Measurements from ENCODE around the gene FAHD1. TPM values are rescaled to one million over a fixed set of nuclear protein-coding genes. Genes with fewer than 3 reads are reported as not detected.

FAHD1 gene
- total RNA-seq (10 to 100 TPM in 3 of 5 donors, 1 to 10 TPM in 2; 6.2 to 15.3 (median 11.2) TPM), total RNA-seq (10.4 to 31.3 (median 13.9) reads per million in 29 experiments)
- 12.3 TPM for total RNA-seq (2013)

GRCh38 chr16:1826691-1827573, at the start of gene FAHD1, which contains the start of gene HAGH:
FAHD1 (plus strand) TSS chr16:1827206; CDS start chr16:1827239, 33 bp downstream.
HAGH (minus strand) TSS chr16:1826825; CDS start chr16:1826787, 38 bp downstream.
- Mint-ChIP-seq H3K4me1 (peaks cover 33 to 56% (median 46%) of the 10 kb centered on the region in 3 donors), H3K27me3 (no peaks in the 10 kb centered on the region), H3K27ac (peak within 1 kb of the TSS; percentile 90 to 95), H3K4me3 (peak within 1 kb of the TSS; percentile 90 to 94 (median 93)), H3K9me3 (no peaks in the 10 kb centered on the region), H3K36me3 (peaks cover 3% of the 10 kb centered on the region)
- H3K4me1 ChIP-seq (ENCODE audit: control insufficient read depth in 1 of 2, extremely low read depth in 1 of 2, insufficient read depth in 2 of 2, low read length in 2 of 2): peaks cover 10 to 50% of the 10 kb centered on the region in 2 experiments
- CTCF ChIA-PET: interaction anchor here in 1 of 2 donors (1.5 kb wide), 1 partner anchor 44 kb away, joined by 6 read pairs; the partner anchor contains the start of genes NUBP2 and SPSB3
- under 1% methylated on average over 101 of the region's 104 CpGs for WGBS (ENCODE audit: insufficient coverage)
- H3K36me3 ChIP-seq (ENCODE audit: control insufficient read depth in 2 of 2, extremely low read depth in 1 of 2, insufficient read depth in 1 of 2, low read length in 1 of 2): peaks cover 10% of the 10 kb centered on the region in 2 donors
- peak within 1 kb of the TSS; percentile 55 for H3K27ac ChIP-seq (ENCODE audit: low read length)
- no peaks in the 10 kb centered on the region for H3K9me3 ChIP-seq
- H3K4me3 ChIP-seq (ENCODE audit: control insufficient read depth in 1 of 2, extremely low read depth in 1 of 2, low read length in 1 of 2): peak within 1 kb of the TSS; percentile 87 to 91
- POLR2A ChIA-PET: interaction anchor here in 1 of 2 donors (0.7 kb wide), 1 partner anchor 1033 kb away, joined by 3 read pairs; no protein-coding TSS in a partner anchor
- DNase-seq: peak; percentile 69 to 96 (median 85)
- no peaks in the 10 kb centered on the region for H3K27me3 ChIP-seq (replicated peaks in 1 of 2; ENCODE audit: control insufficient read depth in 2 of 2, extremely low read depth in 1 of 2, insufficient read depth in 2 of 2, low read length in 1 of 2)
- ATAC-seq (replicated peaks in 1 of 4): peak; percentile 84 to 87 (median 86)

- ChIA-PET POLR2A (no interaction called here), CTCF (interaction anchor here in 1 of 2 donors (0.5 kb wide), 1 partner anchor 561 kb away, joined by 4 read pairs; no protein-coding TSS in a partner anchor)
- ATAC-seq (replicated peaks in 1 of 4) (no peak), DNase-seq (no peak)
- Histone ChIP-seq H3K9me3 (no peaks in the 10 kb centered on the region), H3K4me3 (ENCODE audit: control insufficient read depth in 1 of 2, extremely low read depth in 1 of 2, low read length in 1 of 2) (no peak overlapping the region), H3K27me3 (replicated peaks in 1 of 2; ENCODE audit: control insufficient read depth in 2 of 2, extremely low read depth in 1 of 2, insufficient read depth in 2 of 2, low read length in 1 of 2) (no peaks in the 10 kb centered on the region), H3K4me1 (ENCODE audit: control insufficient read depth in 1 of 2, extremely low read depth in 1 of 2, insufficient read depth in 2 of 2, low read length in 2 of 2) (peaks cover 6 to 53% of the 10 kb centered on the region in 2 experiments), H3K36me3 (ENCODE audit: control insufficient read depth in 2 of 2, extremely low read depth in 1 of 2, insufficient read depth in 1 of 2, low read length in 1 of 2) (peaks cover 21 to 38% of the 10 kb centered on the region in 2 donors), H3K27ac (ENCODE audit: low read length) (no peak overlapping the region)
- WGBS (ENCODE audit: insufficient coverage): 92% methylated on average over 31 of the region's 36 CpGs
- no peaks in the 10 kb centered on the region for H3K9me3 Mint-ChIP-seq
- no peaks in the 10 kb centered on the region for H3K27me3 Mint-ChIP-seq
- H3K27ac Mint-ChIP-seq: no peak overlapping the region
- peaks cover 11 to 33% (median 21%) of the 10 kb centered on the region in 3 donors for H3K4me1 Mint-ChIP-seq
- H3K4me3 Mint-ChIP-seq: no peak overlapping the region
- H3K36me3 Mint-ChIP-seq: no peaks in the 10 kb centered on the region
Observed at GRCh38 chr16:1777375-1778199, 49.4 kb upstream of the FAHD1 start.

GRCh38 chr16:1778200-1779179, 48.5 kb upstream of the FAHD1 start:
- WGBS (ENCODE audit: insufficient coverage): 90% methylated on average over 32 of the region's 34 CpGs
- peaks cover 10 to 39% (median 25%) of the 10 kb centered on the region in 3 donors for H3K4me1 Mint-ChIP-seq
- Histone ChIP-seq H3K9me3 (no peaks in the 10 kb centered on the region), H3K36me3 (ENCODE audit: control insufficient read depth in 2 of 2, extremely low read depth in 1 of 2, insufficient read depth in 1 of 2, low read length in 1 of 2) (peaks cover 21 to 38% of the 10 kb centered on the region in 2 donors), H3K27me3 (replicated peaks in 1 of 2; ENCODE audit: control insufficient read depth in 2 of 2, extremely low read depth in 1 of 2, insufficient read depth in 2 of 2, low read length in 1 of 2) (no peaks in the 10 kb centered on the region), H3K4me3 (ENCODE audit: control insufficient read depth in 1 of 2, extremely low read depth in 1 of 2, low read length in 1 of 2) (no peak overlapping the region), H3K4me1 (ENCODE audit: control insufficient read depth in 1 of 2, extremely low read depth in 1 of 2, insufficient read depth in 2 of 2, low read length in 2 of 2) (peaks cover 6 to 56% of the 10 kb centered on the region in 2 experiments), H3K27ac (ENCODE audit: low read length) (no peak overlapping the region)
- ChIA-PET POLR2A (no interaction called here), CTCF (no interaction called here)
- H3K9me3 Mint-ChIP-seq: no peaks in the 10 kb centered on the region
- H3K4me3 Mint-ChIP-seq: no peak overlapping the region
- H3K36me3 Mint-ChIP-seq: no peaks in the 10 kb centered on the region
- DNase-seq (no peak), ATAC-seq (replicated peaks in 1 of 4) (no peak)
- H3K27ac Mint-ChIP-seq: no peak overlapping the region
- H3K27me3 Mint-ChIP-seq: no peaks in the 10 kb centered on the region

- Mint-ChIP-seq H3K9me3 (no peaks in the 10 kb centered on the region), H3K36me3 (no peaks in the 10 kb centered on the region), H3K4me1 (peaks cover 10 to 42% (median 26%) of the 10 kb centered on the region in 3 donors), H3K27me3 (no peaks in the 10 kb centered on the region), H3K27ac (no peak overlapping the region), H3K4me3 (no peak overlapping the region)
- no peak overlapping the region for H3K27ac ChIP-seq (ENCODE audit: low read length)
- peaks cover 21 to 41% of the 10 kb centered on the region in 2 donors for H3K36me3 ChIP-seq (ENCODE audit: control insufficient read depth in 2 of 2, extremely low read depth in 1 of 2, insufficient read depth in 1 of 2, low read length in 1 of 2)
- CTCF ChIA-PET: no interaction called here
- H3K4me1 ChIP-seq (ENCODE audit: control insufficient read depth in 1 of 2, extremely low read depth in 1 of 2, insufficient read depth in 2 of 2, low read length in 2 of 2): peaks cover 2 to 56% of the 10 kb centered on the region in 2 experiments
- no peak overlapping the region for H3K4me3 ChIP-seq (ENCODE audit: control insufficient read depth in 1 of 2, extremely low read depth in 1 of 2, low read length in 1 of 2)
- H3K9me3 ChIP-seq: no peaks in the 10 kb centered on the region
- POLR2A ChIA-PET: no interaction called here
- DNase-seq (no peak), ATAC-seq (replicated peaks in 1 of 4) (no peak)
- H3K27me3 ChIP-seq (replicated peaks in 1 of 2; ENCODE audit: control insufficient read depth in 2 of 2, extremely low read depth in 1 of 2, insufficient read depth in 2 of 2, low read length in 1 of 2): no peaks in the 10 kb centered on the region
- WGBS (ENCODE audit: insufficient coverage): 96% methylated on average over 6 of the region's 8 CpGs
Observed at GRCh38 chr16:1779234-1779701, 47.7 kb upstream of the FAHD1 start.

- Mint-ChIP-seq H3K36me3 (no peaks in the 10 kb centered on the region), H3K27me3 (no peaks in the 10 kb centered on the region), H3K4me1 (peaks cover 10 to 39% (median 25%) of the 10 kb centered on the region in 3 donors), H3K4me3 (peak overlapping the region; percentile 75 to 82 (median 81)), H3K27ac (no peak overlapping the region), H3K9me3 (no peaks in the 10 kb centered on the region)
- ATAC-seq (replicated peaks in 1 of 4): no peak
- WGBS (ENCODE audit: insufficient coverage): 92% methylated on average over 20 of the region's 27 CpGs
- DNase-seq: peak in 1 of 35 experiments; percentile 0
- no peaks in the 10 kb centered on the region for H3K9me3 ChIP-seq
- peaks cover 2 to 55% of the 10 kb centered on the region in 2 experiments for H3K4me1 ChIP-seq (ENCODE audit: control insufficient read depth in 1 of 2, extremely low read depth in 1 of 2, insufficient read depth in 2 of 2, low read length in 2 of 2)
- no peak overlapping the region for H3K27ac ChIP-seq (ENCODE audit: low read length)
- ChIA-PET POLR2A (no interaction called here), CTCF (no interaction called here)
- H3K36me3 ChIP-seq (ENCODE audit: control insufficient read depth in 2 of 2, extremely low read depth in 1 of 2, insufficient read depth in 1 of 2, low read length in 1 of 2): peaks cover 22 to 42% of the 10 kb centered on the region in 2 donors
- no peak overlapping the region for H3K4me3 ChIP-seq (ENCODE audit: control insufficient read depth in 1 of 2, extremely low read depth in 1 of 2, low read length in 1 of 2)
- no peaks in the 10 kb centered on the region for H3K27me3 ChIP-seq (replicated peaks in 1 of 2; ENCODE audit: control insufficient read depth in 2 of 2, extremely low read depth in 1 of 2, insufficient read depth in 2 of 2, low read length in 1 of 2)
Observed at GRCh38 chr16:1779741-1780676, 47.0 kb upstream of the FAHD1 start.

Measured in T-cell (primary cell).